ENCODE data around the gene ABI3BP. TPM values are rescaled to one million over a fixed set of nuclear protein-coding genes. Genes with fewer than 3 reads are reported as not detected.

ABI3BP gene
- total RNA-seq, 1 experiment from 2014 or later, result 0.28 TPM

- H3K27me3 ChIP-seq (ENCODE audit: insufficient read depth, low read length), result no peaks in the 10 kb centered on the region
- no peak overlapping the region for H3K4me2 ChIP-seq (ENCODE audit: insufficient read depth, insufficient read length, low read length)
- H3K18ac ChIP-seq (ENCODE audit: insufficient read length, low read depth, low read length), result no peak overlapping the region
- H2BK5ac ChIP-seq (ENCODE audit: insufficient read length, low read length), result no peak overlapping the region
- no peak overlapping the region for H2BK20ac ChIP-seq (ENCODE audit: low read depth, low read length, poor library complexity, severe bottlenecking)
- no peak overlapping the region for H3K9ac ChIP-seq (ENCODE audit: extremely low read depth, insufficient read length, low read length)
- no peak overlapping the region for H3K56ac ChIP-seq (ENCODE audit: insufficient read length, low read depth, low read length)
- no peak overlapping the region for H2BK120ac ChIP-seq (ENCODE audit: low read depth, low read length, poor library complexity, severe bottlenecking)
- Mint-ChIP-seq H3K4me3 (no peak overlapping the region), H3K9me3 (peaks cover 6 to 9% of the 10 kb centered on the region in 2 experiments; a peak in 4 of 5 replicates), H3K27ac (no peak overlapping the region), H3K4me1 (no peaks in the 10 kb centered on the region), H3K36me3 (ENCODE audit: insufficient read depth in 1 of 3, low read depth in 3 of 3) (peaks cover 3 to 7% (median 4%) of the 10 kb centered on the region in 3 experiments; a peak in 4 of 7 replicates), H3K27me3 (ENCODE audit: low read depth) (peaks cover 2% of the 10 kb centered on the region; the same call in 1 of the 2 replicates)
- no peaks in the 10 kb centered on the region for H3K4me1 ChIP-seq (ENCODE audit: insufficient read depth, low read length)
- no CpG with 5 or more reads among the region's 4 CpGs for WGBS (ENCODE audit: extremely low coverage, insufficient read length, low lambda C conversion rate)
- H3K23me2 ChIP-seq (ENCODE audit: insufficient read length, low read depth, low read length, poor library complexity, severe bottlenecking), result no peaks in the 10 kb centered on the region
- no peak overlapping the region for H3K27ac ChIP-seq (ENCODE audit: insufficient read length, low read depth, low read length)
- no peak overlapping the region for H2AK5ac ChIP-seq (ENCODE audit: insufficient read length, low read length)
- no peak overlapping the region for H2AFZ ChIP-seq (ENCODE audit: low read length)
- DNase-seq, result no peak
- no peak overlapping the region for H4K8ac ChIP-seq (replicated peaks; ENCODE audit: insufficient read length, low read depth, low read length)
- H3K23ac ChIP-seq (ENCODE audit: insufficient read length, low read depth, low read length), result no peak overlapping the region
- no peak overlapping the region for H3T11ph ChIP-seq (ENCODE audit: low read length)
- no peak overlapping the region for H3K4ac ChIP-seq (ENCODE audit: low read depth, low read length)
- no peaks in the 10 kb centered on the region for H3K79me2 ChIP-seq (ENCODE audit: insufficient read depth, low read length)
- H3K14ac ChIP-seq (ENCODE audit: insufficient read depth, low read length), result no peak overlapping the region
- no peak overlapping the region for H4K91ac ChIP-seq (ENCODE audit: insufficient read length, low read depth, low read length)
- no peak for TF ChIP-seq CTCF (conservative IDR thresholded peaks at IDR 0.05)
- no peak overlapping the region for H2BK15ac ChIP-seq (ENCODE audit: low read depth, low read length)
- no peaks in the 10 kb centered on the region for H3K9me3 ChIP-seq (ENCODE audit: control insufficient read depth, low read depth, low read length)
- H4K5ac ChIP-seq (ENCODE audit: insufficient read length, low read depth, low read length), result no peak overlapping the region
- H4K20me1 ChIP-seq (ENCODE audit: control insufficient read depth, insufficient read depth, insufficient read length), result no peaks in the 10 kb centered on the region
- no peak overlapping the region for H2BK12ac ChIP-seq (ENCODE audit: insufficient read length, low read depth, low read length)
- H3K79me1 ChIP-seq (ENCODE audit: insufficient read depth, low read depth, low read length, poor library complexity, severe bottlenecking), result no peaks in the 10 kb centered on the region
Observed at GRCh38 chr3:100954990-100955389, 38.2 kb downstream of the ABI3BP start.

Data from H9 (cell line).